ENCODE data around the gene LRRC7.

Gene LRRC7

GRCh38 chr1:69766431-69767180 lies 198.9 kb downstream of the LRRC7 start:
- H4K20me1 ChIP-seq (ENCODE audit: insufficient read depth, low read length) = no peaks in the 10 kb centered on the region
- no peaks in the 10 kb centered on the region for H3K27me3 ChIP-seq (ENCODE audit: insufficient read depth, low read length, poor library complexity)
- H3K9me3 ChIP-seq (ENCODE audit: insufficient read depth, low read length, severe bottlenecking) = no peaks in the 10 kb centered on the region
- no peak overlapping the region for H3K27ac ChIP-seq (ENCODE audit: low read length)
- no peaks in the 10 kb centered on the region for H3K36me3 ChIP-seq (ENCODE audit: insufficient read depth, low read length)
- no peaks in the 10 kb centered on the region for H3K79me2 ChIP-seq (ENCODE audit: insufficient read depth, low read length)
- H2AFZ ChIP-seq (ENCODE audit: low read depth, low read length) = no peak overlapping the region
- no peak overlapping the region for H3K9ac ChIP-seq (ENCODE audit: low read depth, low read length)
- H3K4me2 ChIP-seq (ENCODE audit: insufficient read depth, low read length) = no peak overlapping the region
- H3K4me3 ChIP-seq (ENCODE audit: low read depth in 1 of 2, low read length in 2 of 2) = no peak overlapping the region
- no peaks in the 10 kb centered on the region for H3K4me1 ChIP-seq (ENCODE audit: insufficient read depth, low read length)
- ATAC-seq (ENCODE audit: insufficient read depth, low read depth) (no peak), DNase-seq (no peak)
- no peak for TF ChIP-seq CTCF (IDR thresholded peaks at IDR 0.05; ENCODE audit: borderline replicate concordance, extremely low read depth, low read length, poor library complexity, severe bottlenecking)
- TF ChIP-seq EZH2 (IDR thresholded peaks at IDR 0.05; ENCODE audit: borderline replicate concordance, low read depth, low read length, severe bottlenecking) = no peak

- Histone ChIP-seq H3K9me3 (ENCODE audit: insufficient read depth, low read length, severe bottlenecking) (no peaks in the 10 kb centered on the region), H3K4me3 (ENCODE audit: low read depth in 1 of 2, low read length in 2 of 2) (no peak overlapping the region), H4K20me1 (ENCODE audit: insufficient read depth, low read length) (no peaks in the 10 kb centered on the region), H3K79me2 (ENCODE audit: insufficient read depth, low read length) (no peaks in the 10 kb centered on the region), H2AFZ (ENCODE audit: low read depth, low read length) (no peak overlapping the region), H3K27me3 (ENCODE audit: insufficient read depth, low read length, poor library complexity) (no peaks in the 10 kb centered on the region), H3K4me2 (ENCODE audit: insufficient read depth, low read length) (no peak overlapping the region), H3K9ac (ENCODE audit: low read depth, low read length) (no peak overlapping the region), H3K36me3 (ENCODE audit: insufficient read depth, low read length) (no peaks in the 10 kb centered on the region), H3K27ac (ENCODE audit: low read length) (no peak overlapping the region), H3K4me1 (ENCODE audit: insufficient read depth, low read length) (no peaks in the 10 kb centered on the region)
- DNase-seq = no peak
- TF ChIP-seq CTCF (IDR thresholded peaks at IDR 0.05; ENCODE audit: borderline replicate concordance, extremely low read depth, low read length, poor library complexity, severe bottlenecking) = no peak
- TF ChIP-seq EZH2 (IDR thresholded peaks at IDR 0.05; ENCODE audit: borderline replicate concordance, low read depth, low read length, severe bottlenecking) = no peak
- ATAC-seq (ENCODE audit: insufficient read depth, low read depth) = no peak
Measured at GRCh38 chr1:69776555-69776954, 208.8 kb downstream of the LRRC7 start.

GRCh38 chr1:69777423-69777822 lies 209.7 kb downstream of the LRRC7 start:
- no peak for DNase-seq

More at GRCh38 chr1:69777423-69777822, 209.7 kb downstream of the LRRC7 start:
- Histone ChIP-seq H3K27ac (ENCODE audit: low read length) (no peak overlapping the region), H2AFZ (ENCODE audit: low read depth, low read length) (no peak overlapping the region), H3K4me3 (ENCODE audit: low read depth in 1 of 2, low read length in 2 of 2) (no peak overlapping the region), H3K4me2 (ENCODE audit: insufficient read depth, low read length) (no peak overlapping the region), H3K36me3 (ENCODE audit: insufficient read depth, low read length) (no peaks in the 10 kb centered on the region), H3K9me3 (ENCODE audit: insufficient read depth, low read length, severe bottlenecking) (no peaks in the 10 kb centered on the region), H3K79me2 (ENCODE audit: insufficient read depth, low read length) (no peaks in the 10 kb centered on the region), H3K9ac (ENCODE audit: low read depth, low read length) (no peak overlapping the region), H3K27me3 (ENCODE audit: insufficient read depth, low read length, poor library complexity) (no peaks in the 10 kb centered on the region), H3K4me1 (ENCODE audit: insufficient read depth, low read length) (no peaks in the 10 kb centered on the region), H4K20me1 (ENCODE audit: insufficient read depth, low read length) (no peaks in the 10 kb centered on the region)
- TF ChIP-seq CTCF (IDR thresholded peaks at IDR 0.05; ENCODE audit: borderline replicate concordance, extremely low read depth, low read length, poor library complexity, severe bottlenecking) = no peak
- no peak for TF ChIP-seq EZH2 (IDR thresholded peaks at IDR 0.05; ENCODE audit: borderline replicate concordance, low read depth, low read length, severe bottlenecking)
- no peak for ATAC-seq (ENCODE audit: insufficient read depth, low read depth)

Data from DND-41 (cell line).